K562 (cell line): ENCODE data around the gene E2F1. TPM values are rescaled to one million over a fixed set of nuclear protein-coding genes. Genes with fewer than 3 reads are reported as not detected.

Source experiments
- ATAC-seq: fragments of 200-7000 bp; cut with Tn5 transposase; 3 replicates; pipeline ENCODE4 v1.9.1; 2020; ENCODE audit warnings: moderate library complexity
- BruUV-seq: library from RNA; stranded (reverse); fragments of 400-500 nt; replicated peaks from 2 replicates; lab custom pipeline; 2021; lab: Mats Ljungman, UMichigan
- CTCF ChIA-PET: fragments of 300-600 bp; formaldehyde crosslinking; extraction: SDS; loops from one replicate; lab custom pipeline; 2021; ENCODE audit warnings: low intra/inter-chr PET ratio; lab: Yijun Ruan, JAX
- POLR2A ChIA-PET: fragments of 300-600, 350-650 bp; sonication (Branson Sonifier 250); formaldehyde crosslinking; extraction: SDS; loops from one replicate; lab custom pipeline; 2021; ENCODE audit warnings: antibody characterized with exemption, inconsistent platforms; lab: Yijun Ruan, JAX
- DNase-seq, 4 experiments: peaks; one replicate each; pipeline versions ENCODE4 v3.0.0 to v3.0.0-alpha.2; 2011 to 2018; ENCODE audit warnings: low spot score in 3 of 4, mixed read lengths in 3 of 4; ENCODE audit errors: extremely low read depth in 1 of 4
- FAIRE-seq: peaks from 2 replicates; lab custom pipeline; 2011; peaks lifted over from hg19 to GRCh38; lab: Jason Lieb, UNC
- H2AFZ ChIP-seq: 2 replicates; pipeline ENCODE4 v1.6.0; 2011; ENCODE audit warnings: low read depth, low read length, control low read depth, inconsistent platforms
- H3K27ac ChIP-seq: fragments of 200-600 bp; 3 replicates; pipeline ENCODE4 v1.8.0; 2011; ENCODE audit warnings: low read depth, mild to moderate bottlenecking, control low read depth, inconsistent platforms, low read length, moderate library complexity, mixed read lengths; ENCODE audit errors: extremely low read depth
- H3K27me3 ChIP-seq, 2 experiments: fragments of 300-600 bp in 1 of 2; 2 replicates in 1 of 2; 3 replicates in 1 of 2; pipeline versions ENCODE4 v1.6.0 to v1.8.0; 2011; ENCODE audit warnings: inconsistent platforms in 2 of 2, low read length in 2 of 2, mild to moderate bottlenecking in 1 of 2, mixed read lengths in 1 of 2, moderate library complexity in 1 of 2; ENCODE audit not compliant: control insufficient read depth in 2 of 2, insufficient read depth in 2 of 2
- H3K36me3 ChIP-seq: fragments of 300-600 bp; 3 replicates; pipeline ENCODE4 v1.8.0; 2011; ENCODE audit warnings: mild to moderate bottlenecking, low read length, inconsistent platforms; ENCODE audit not compliant: control insufficient read depth, insufficient read depth
- H3K4me1 ChIP-seq, 2 experiments: fragments of 200-600 bp in 1 of 2; replicated peaks in 1 of 2; 2 replicates in 1 of 2; 3 replicates in 1 of 2; pipeline versions ENCODE4 v1.5.1 to v1.8.0; 2011; ENCODE audit warnings: inconsistent platforms in 2 of 2, low read length in 2 of 2, mild to moderate bottlenecking in 1 of 2, mixed read lengths in 1 of 2, moderate library complexity in 1 of 2; ENCODE audit not compliant: control insufficient read depth in 2 of 2, insufficient read depth in 2 of 2
- H3K4me2 ChIP-seq: 2 replicates; pipeline ENCODE4 v1.6.1; 2011; ENCODE audit warnings: low read length, control low read depth, inconsistent platforms, mixed read lengths; ENCODE audit not compliant: insufficient read depth
- H3K4me3 ChIP-seq: fragments of 200-600 bp; sonication (generic), shearing (Covaris generic); 2 replicates; pipeline ENCODE4 v1.5.1; 2016; ENCODE audit warnings: control low read depth, inconsistent platforms
- H3K79me2 ChIP-seq: fragments of 200-600 bp; 3 replicates; pipeline ENCODE4 v1.8.0; 2011; ENCODE audit warnings: low read length, inconsistent platforms; ENCODE audit not compliant: control insufficient read depth, insufficient read depth
- H3K9ac ChIP-seq, 2 experiments: 2 replicates each; pipeline versions ENCODE4 v1.6.0 to v1.6.1; 2011; ENCODE audit warnings: low read depth in 2 of 2, low read length in 2 of 2, control low read depth in 1 of 2, inconsistent platforms in 1 of 2, mild to moderate bottlenecking in 1 of 2, mixed read lengths in 1 of 2; ENCODE audit not compliant: insufficient read depth in 1 of 2
- H3K9me1 ChIP-seq: one replicate; pipeline ENCODE4 v1.6.0; 2011; ENCODE audit warnings: inconsistent platforms, mild to moderate bottlenecking, low read length, moderate library complexity; ENCODE audit not compliant: control insufficient read depth, insufficient read depth
- H3K9me3 ChIP-seq: replicated peaks from 2 replicates; pipeline ENCODE4 v1.5.1; 2011; ENCODE audit warnings: low read depth, low read length, inconsistent platforms; ENCODE audit not compliant: control insufficient read depth, insufficient read depth
- H4K20me1 ChIP-seq: replicated peaks from 2 replicates; pipeline ENCODE4 v1.6.1; 2011; ENCODE audit warnings: low read length, inconsistent platforms, mixed read lengths; ENCODE audit not compliant: control insufficient read depth, insufficient read depth
- IFI16 ChIP-seq: fragments of 250-450 bp; sonication (Bioruptor Pico); IDR thresholded peaks from 2 replicates; pipeline ENCODE4 v2.1.2; 2022; ENCODE audit warnings: mild to moderate bottlenecking, inconsistent platforms
- ZNF274 ChIP-seq: IDR thresholded peaks from 2 replicates; pipeline ENCODE4 v1.6.1; 2011; ENCODE audit warnings: low read depth, mild to moderate bottlenecking, low read length, moderate library complexity, borderline replicate concordance
- WGBS: fragments of 100-300 bp; shearing (Covaris generic); methylation state at CpG from one replicate; pipeline ENCODE4 v1.1.6; 2016; ENCODE audit warnings: low coverage, mixed read lengths; ENCODE audit not compliant: insufficient coverage; ENCODE audit errors: missing lambda C conversion rate; 5-methylcytosine and 5-hydroxymethylcytosine counted together
- in situ Hi-C: fragments of 300-500 bp; cut with MboI; formaldehyde crosslinking; loops from 4 replicates; pipeline ENCODE4 v1.15.0; 2018; ENCODE audit warnings: inconsistent platforms, mixed read lengths
- intact Hi-C: fragments of 100-400 bp; cut with micrococcal nuclease; formaldehyde crosslinking; loops from 2 replicates; pipeline ENCODE4 v1.14.2; 2022
- polyA plus RNA-seq, 8 experiments: library from polyadenylated mRNA; depleted of rRNA in 4 of 8; stranded (reverse) in 5 of 8; unstranded in 3 of 8; fragments of >200 nt; fragmentation: Nextera tagmentation in 2 of 8; fragmentation: Illumina TruSeq in 1 of 8; extraction: Ambion mirVana in 2 of 8; extraction: Trizol in 1 of 8; gene quantifications; 2 replicates each; pipeline versions ENCODE4 v1.2.1 to v1.2.3, GENCODE V29; 2011 to 2014; ENCODE audit warnings: inconsistent platforms in 1 of 8, missing spikeins in 1 of 8
- total RNA-seq, 7 experiments: library from RNA; depleted of rRNA in 6 of 7; stranded (reverse); fragments of >200 nt in 6 of 7; fragmentation: Illumina TruSeq in 2 of 7; extraction: Trizol in 2 of 7; gene quantifications; 2 replicates each; pipeline versions ENCODE4 v1.2.1 to v1.2.3, GENCODE V29; 2011 to 2021; ENCODE audit warnings: low replicate concordance in 1 of 7
- TF ChIP-seq, protein P1 (sequence below): fragments of 450-650 bp; conservative IDR thresholded peaks from 2 replicates; pipeline ENCODE4 v1.6.1; 2016; ENCODE audit warnings: missing genetic modification characterization, low read depth, mild to moderate bottlenecking, missing compliant biosample characterization, moderate library complexity
- TF ChIP-seq, protein P2 (sequence below): fragments of 450-650 bp; formaldehyde crosslinking; IDR thresholded peaks from 2 replicates; pipeline ENCODE4 v1.4.0; 2020; ENCODE audit warnings: mild to moderate bottlenecking, moderate library complexity
- TF ChIP-seq, protein P3 (sequence below): conservative IDR thresholded peaks from 2 replicates; pipeline ENCODE4 v1.6.1; 2011; ENCODE audit warnings: low read depth, mild to moderate bottlenecking, low read length; ENCODE audit not compliant: control insufficient read depth
- TF ChIP-seq, protein P4 (sequence below), 2 experiments: fragments of 450-650 bp; IDR thresholded peaks; 2 replicates each; pipeline ENCODE4 v1.6.1; 2016

Gene E2F1
- total and polyA plus RNA-seq, 9 of the 15 experiments (the other 6 are each of a cell fraction or from before 2014, with no cell fraction given) = 0.14 to 30.6 (median 13.1) TPM

DNA sequence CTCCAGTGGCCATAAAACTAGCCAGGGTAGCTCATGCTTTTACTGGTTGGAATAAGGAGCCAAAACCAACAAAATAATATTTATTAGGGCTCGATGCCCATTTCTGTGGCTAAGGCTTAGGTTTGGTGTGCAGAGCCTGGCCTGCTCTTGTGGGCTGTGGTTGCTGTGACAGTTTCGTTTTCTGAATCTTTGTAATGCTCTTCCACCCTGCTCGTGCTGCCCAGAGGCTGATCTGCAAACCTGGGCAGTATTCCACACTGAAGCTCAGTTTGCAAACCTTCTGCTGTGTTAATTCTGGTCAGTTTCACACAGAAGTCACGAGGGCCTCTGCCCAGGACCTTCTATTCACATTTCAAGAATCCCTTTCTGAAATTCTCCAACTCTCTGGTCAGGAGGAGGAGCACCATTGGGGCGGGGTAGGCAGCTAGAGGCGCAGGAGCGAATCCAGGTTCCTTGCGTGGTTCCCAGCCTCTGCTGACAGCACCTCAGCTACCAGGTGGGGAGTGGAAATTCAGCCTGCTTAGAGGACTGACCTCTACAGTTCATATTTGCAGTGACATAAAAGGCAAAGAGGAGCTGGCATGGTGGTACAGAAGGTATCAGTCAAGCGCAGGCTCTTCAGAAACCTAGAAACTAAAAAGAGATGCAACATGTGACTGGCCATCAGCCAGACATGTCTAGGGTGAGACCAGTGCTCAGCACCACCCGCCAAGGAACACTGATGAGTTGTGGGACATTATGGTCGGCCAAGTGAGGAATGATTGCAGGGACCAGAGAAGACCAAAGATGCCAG is 38.4 kb downstream of the E2F1 start:
- Histone ChIP-seq H3K79me2 (no peaks in the 10 kb centered on the region), H3K9ac (no peak overlapping the region), H3K4me3 (no peak overlapping the region), H3K27ac (no peak overlapping the region), H3K4me2 (no peak overlapping the region), H3K36me3 (peaks cover 20% of the 10 kb centered on the region; the same call in 2 of the 3 replicates), H3K9me3 (no peaks in the 10 kb centered on the region; the same call in 1 of the 2 replicates), H4K20me1 (peaks cover 13% of the 10 kb centered on the region; the same call in 1 of the 2 replicates), H3K4me1 (peaks cover 9 to 27% of the 10 kb centered on the region in 2 experiments; a peak in 3 of 5 replicates), H3K9me1 (peaks cover 9% of the 10 kb centered on the region), H2AFZ (no peak overlapping the region), H3K27me3 (no peaks in the 10 kb centered on the region)
- POLR2A ChIA-PET = interaction anchor here (0.6 to 1.5 kb wide), 5 partner anchors 8 to 386 kb away, joined by 3 to 7 read pairs (median 3); no protein-coding TSS in a partner anchor
- FAIRE-seq (no peak), ATAC-seq (0 out of 3 replicates have a peak, but pooled peaks have one; percentile 17), DNase-seq (no peak)
- in situ Hi-C loops = no loop called here
- WGBS = 53% methylated on average over 11 of the region's 11 CpGs
- intact Hi-C loops = no loop called here
- TF ChIP-seq IFI16 (CRISPR knock-in tag) (no peak), ZNF274 (no peak)
- TF ChIP-seq, protein P1, sequence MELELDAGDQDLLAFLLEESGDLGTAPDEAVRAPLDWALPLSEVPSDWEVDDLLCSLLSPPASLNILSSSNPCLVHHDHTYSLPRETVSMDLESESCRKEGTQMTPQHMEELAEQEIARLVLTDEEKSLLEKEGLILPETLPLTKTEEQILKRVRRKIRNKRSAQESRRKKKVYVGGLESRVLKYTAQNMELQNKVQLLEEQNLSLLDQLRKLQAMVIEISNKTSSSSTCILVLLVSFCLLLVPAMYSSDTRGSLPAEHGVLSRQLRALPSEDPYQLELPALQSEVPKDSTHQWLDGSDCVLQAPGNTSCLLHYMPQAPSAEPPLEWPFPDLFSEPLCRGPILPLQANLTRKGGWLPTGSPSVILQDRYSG (tag) = no peak
- TF ChIP-seq, protein P2, sequence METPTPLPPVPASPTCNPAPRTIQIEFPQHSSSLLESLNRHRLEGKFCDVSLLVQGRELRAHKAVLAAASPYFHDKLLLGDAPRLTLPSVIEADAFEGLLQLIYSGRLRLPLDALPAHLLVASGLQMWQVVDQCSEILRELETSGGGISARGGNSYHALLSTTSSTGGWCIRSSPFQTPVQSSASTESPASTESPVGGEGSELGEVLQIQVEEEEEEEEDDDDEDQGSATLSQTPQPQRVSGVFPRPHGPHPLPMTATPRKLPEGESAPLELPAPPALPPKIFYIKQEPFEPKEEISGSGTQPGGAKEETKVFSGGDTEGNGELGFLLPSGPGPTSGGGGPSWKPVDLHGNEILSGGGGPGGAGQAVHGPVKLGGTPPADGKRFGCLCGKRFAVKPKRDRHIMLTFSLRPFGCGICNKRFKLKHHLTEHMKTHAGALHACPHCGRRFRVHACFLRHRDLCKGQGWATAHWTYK (CRISPR knock-in tag) = no peak
- TF ChIP-seq, protein P3, sequence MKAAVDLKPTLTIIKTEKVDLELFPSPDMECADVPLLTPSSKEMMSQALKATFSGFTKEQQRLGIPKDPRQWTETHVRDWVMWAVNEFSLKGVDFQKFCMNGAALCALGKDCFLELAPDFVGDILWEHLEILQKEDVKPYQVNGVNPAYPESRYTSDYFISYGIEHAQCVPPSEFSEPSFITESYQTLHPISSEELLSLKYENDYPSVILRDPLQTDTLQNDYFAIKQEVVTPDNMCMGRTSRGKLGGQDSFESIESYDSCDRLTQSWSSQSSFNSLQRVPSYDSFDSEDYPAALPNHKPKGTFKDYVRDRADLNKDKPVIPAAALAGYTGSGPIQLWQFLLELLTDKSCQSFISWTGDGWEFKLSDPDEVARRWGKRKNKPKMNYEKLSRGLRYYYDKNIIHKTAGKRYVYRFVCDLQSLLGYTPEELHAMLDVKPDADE = no peak
- TF ChIP-seq, protein P4, sequence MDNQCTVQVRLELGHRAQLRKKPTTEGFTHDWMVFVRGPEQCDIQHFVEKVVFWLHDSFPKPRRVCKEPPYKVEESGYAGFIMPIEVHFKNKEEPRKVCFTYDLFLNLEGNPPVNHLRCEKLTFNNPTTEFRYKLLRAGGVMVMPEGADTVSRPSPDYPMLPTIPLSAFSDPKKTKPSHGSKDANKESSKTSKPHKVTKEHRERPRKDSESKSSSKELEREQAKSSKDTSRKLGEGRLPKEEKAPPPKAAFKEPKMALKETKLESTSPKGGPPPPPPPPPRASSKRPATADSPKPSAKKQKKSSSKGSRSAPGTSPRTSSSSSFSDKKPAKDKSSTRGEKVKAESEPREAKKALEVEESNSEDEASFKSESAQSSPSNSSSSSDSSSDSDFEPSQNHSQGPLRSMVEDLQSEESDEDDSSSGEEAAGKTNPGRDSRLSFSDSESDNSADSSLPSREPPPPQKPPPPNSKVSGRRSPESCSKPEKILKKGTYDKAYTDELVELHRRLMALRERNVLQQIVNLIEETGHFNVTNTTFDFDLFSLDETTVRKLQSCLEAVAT (IDR thresholded peaks at IDR 0.05) = no peak
- no TSS peak for BruUV-seq
- CTCF ChIA-PET = no interaction called here
